Activated T-helper 1 cell treated with anti-CD3 and anti-CD28 coated beads, Interleukin-2, amount 50 U/mL, for 16 hours (primary cell): ENCODE measurements around the gene PSMD6.

ENCODE experiments used
- DNase-seq, 2 donors: peaks; one replicate each; pipeline ENCODE4 v3.0.0-alpha.2; 2020; ENCODE audit warnings: low read depth in 1 of 2, low spot score in 1 of 2

The PSMD6 gene

DNA sequence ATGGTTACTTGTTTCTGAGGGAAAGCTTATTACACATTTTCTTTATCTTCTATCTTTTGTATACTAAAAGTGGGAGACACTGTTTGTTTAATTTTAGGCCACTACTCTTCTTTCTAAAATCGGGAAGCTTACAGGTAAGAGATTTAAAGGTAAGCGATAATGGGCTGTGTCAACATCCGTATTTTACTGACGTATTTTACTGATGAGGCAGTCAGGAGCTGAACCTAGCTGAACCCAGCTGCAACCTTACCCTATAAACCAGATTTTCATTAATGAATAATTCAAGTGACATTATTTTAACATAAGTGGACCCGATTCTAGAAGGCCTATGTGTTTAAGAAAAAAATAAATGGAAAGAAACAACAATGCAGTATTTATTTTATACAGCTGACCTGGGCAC lies 13.1 kb downstream of the PSMD6 start:
- DNase-seq: no peak

DNA sequence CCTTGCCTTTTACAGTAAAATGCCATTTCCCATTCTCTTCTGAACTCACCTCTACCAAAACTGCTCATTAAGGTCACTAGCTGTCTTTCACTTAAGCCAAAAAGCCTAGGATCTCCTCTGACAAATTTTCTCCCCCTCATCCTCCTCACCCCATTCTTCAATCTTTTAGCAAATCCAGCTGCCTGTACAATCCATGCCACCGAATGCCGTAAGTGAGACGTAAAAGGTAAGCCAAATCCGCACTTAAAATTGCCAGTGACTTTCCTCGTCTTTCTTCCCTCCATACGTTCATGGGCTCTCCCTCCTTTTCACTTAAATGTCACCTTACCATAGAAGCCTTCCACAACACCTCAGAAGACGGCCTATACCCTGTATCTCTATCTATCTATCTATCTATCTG lies 13.8 kb downstream of the PSMD6 start:
- DNase-seq: no peak

DNA sequence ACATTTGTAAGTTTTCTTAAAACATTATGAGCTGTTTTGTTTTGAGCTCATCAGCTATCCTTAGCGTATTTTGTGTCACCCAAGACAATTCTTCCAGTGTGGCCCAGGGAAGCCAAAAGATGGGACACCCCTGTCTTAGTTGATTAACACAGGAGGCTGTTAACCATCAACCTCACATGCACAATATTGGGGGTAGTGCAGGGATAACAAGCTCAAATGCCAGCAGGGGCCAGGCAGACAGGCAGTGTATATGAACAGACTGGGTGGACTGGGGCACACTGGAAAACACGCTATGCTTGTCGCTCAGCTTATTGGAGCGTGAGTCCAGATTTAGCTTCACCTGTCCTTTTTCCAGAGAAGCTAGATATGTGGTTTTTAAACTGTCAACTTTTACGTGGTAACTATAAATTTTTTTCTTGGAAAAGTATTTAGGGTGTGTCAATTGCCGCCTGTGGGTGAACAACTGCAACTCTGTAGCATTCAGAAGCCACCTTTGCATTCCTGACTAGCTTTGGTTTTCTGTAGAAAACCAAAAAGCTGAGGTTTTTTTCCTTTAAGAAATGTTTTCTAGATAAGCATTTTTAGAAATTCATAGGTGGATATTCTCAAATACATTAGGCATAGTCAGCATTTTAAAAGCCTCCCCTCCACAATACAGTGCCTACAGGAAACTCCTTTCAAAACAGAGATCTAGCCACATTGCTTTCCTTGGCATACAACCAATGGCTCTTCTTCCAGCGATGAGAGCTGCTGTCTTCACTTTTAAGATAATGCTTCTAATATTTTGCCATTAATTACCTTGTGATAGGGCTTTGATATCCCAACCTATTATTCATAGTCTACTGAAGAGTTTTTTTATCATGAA lies 14.6 kb downstream of the PSMD6 start:
- DNase-seq: no peak

DNA sequence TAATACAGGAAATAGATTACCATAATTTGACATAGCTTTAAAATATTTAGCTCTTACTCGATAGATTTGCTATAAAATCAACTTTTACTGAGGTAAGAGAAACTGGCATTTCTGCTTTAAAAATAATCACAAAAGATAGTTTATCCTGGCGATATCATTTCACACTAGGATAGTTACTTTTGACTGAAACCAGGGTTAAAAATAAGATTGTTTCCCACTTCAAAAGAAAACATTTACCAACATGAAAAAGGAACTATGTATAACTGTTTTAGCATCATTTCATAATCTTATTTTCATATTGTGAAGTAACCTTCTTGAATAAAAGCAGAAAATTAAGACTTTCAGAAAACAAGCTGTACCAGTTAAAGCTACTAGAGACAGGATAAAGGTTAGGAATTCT lies 15.3 kb downstream of the PSMD6 start:
- no peak for DNase-seq

DNA sequence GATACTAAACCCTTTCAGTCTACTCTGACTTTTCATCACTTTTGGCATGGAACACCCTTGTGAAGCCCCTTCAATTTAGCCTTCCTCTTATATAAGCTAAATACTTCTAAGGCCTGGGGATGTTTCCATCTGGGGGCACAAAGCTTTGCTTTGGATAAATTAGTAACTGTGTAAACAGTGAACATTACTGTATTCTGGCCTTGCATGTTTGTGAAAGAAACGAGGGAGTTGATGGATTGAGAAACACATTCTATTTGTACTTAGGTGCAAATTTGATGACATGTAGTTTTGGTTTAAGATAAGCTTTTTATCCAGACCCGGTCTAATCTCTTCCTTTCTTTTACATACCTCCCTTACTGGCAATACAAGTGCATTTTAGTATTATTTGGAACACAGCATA lies 19.7 kb downstream of the PSMD6 start:
- DNase-seq: no peak

DNA sequence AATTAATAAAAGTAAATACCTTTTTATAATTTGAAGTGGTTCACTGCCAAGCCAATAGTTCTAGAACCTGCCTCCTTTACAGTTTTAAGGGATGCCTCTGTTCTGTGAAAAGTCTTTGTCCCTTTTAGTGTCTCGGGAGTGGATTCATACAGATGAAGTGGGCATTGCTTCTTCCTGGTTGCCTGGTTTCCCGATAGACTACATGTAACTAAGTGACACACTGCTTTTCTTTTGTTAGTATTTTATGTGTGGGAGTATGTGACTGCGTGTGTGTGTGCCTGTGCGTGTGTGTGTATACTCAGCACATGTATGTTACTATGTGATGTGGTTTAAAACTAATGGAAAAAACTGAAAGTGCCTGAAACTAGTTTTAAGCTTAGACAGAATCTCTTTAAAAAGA lies 21.1 kb downstream of the PSMD6 start:
- no peak for DNase-seq

DNA sequence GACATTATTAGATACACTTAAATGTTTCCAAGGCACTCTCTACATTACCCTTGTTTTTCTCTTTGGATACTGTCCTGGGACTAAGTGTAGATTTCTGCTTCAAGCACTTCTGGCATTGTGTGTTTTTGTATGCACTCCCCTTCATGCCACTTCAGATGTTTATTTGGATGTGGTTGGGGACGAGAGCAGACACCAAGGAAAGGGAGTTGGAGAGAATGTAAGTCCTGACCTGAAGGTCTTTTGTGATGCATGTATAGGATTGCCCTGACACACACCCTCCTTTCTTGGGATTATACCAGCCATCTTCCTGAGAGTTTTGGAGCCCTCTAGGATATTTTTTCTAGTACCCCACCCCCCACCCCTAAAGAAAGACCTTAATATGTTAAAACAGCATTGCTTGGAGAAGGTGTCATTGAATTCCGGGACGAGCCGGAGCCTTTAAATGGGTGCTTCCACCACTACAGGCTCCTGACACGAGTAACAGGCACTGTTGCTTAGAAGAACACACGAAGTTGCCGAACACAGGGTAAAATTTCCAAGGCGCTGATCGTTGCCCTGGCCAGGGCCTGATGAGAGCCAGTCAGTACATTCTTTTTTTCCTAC lies 22.7 kb downstream of the PSMD6 start:
- DNase-seq: no peak

DNA sequence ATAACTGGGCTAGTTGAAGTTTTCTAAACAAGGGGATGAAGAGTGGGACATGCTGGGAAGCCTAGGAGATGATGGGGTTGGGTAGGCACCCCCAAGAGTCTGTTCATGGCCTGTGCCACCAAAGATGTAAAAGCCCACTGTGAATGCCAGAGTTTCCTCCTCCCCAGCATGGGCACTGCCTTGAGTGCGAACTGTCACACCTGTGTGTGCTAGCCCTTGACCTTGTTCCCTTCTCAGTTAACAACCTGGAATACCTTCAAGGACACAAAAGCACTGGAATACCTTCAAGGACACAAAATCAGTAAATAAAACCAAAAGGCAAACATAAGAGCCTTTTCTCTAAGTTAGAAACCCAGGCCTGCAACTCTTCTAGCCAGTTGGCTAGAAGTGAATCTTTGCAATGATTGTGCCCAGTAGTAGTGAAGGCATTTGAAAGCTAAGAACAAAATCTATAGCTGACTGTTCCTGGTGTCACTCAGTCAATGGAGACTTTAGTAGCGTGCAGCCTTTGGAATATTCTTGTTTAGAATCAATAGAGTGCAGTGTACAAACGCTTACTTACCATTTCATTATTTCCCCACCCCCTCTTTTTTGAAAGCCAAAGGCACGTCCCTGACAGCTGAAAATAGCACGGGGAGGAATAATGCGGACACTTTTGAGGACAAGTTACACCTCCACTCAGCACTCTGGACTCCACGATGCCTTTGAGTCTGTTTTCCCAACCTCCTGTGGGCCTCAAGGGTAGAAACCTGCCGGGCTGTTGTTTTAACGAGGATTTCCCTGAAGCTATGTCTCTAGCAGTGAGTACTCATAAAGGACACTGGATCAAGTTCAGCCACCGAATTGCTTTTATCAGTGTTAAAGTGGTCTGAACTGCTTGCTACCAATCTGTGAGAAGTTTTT lies 24.2 kb downstream of the PSMD6 start:
- no peak for DNase-seq

DNA sequence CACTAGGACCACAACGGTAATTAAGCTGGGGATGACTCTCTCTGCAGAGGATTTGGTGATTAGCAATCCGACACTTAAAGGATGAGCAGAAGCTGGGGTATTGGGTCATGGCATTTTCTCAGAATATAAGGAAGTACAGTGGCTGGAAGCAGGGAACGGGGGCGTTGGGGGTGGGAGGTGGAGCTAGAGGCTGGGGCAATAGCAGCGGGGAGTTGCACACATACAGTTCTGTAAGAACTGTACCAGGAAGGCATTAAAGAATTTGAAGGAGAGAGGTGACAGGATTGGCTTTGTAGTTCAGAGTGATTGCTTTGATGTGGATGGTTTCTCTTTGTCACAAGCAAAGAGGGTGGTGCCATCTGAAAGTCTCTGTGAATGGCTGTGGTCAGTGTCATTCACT lies 28.2 kb downstream of the PSMD6 start:
- DNase-seq: no peak

DNA sequence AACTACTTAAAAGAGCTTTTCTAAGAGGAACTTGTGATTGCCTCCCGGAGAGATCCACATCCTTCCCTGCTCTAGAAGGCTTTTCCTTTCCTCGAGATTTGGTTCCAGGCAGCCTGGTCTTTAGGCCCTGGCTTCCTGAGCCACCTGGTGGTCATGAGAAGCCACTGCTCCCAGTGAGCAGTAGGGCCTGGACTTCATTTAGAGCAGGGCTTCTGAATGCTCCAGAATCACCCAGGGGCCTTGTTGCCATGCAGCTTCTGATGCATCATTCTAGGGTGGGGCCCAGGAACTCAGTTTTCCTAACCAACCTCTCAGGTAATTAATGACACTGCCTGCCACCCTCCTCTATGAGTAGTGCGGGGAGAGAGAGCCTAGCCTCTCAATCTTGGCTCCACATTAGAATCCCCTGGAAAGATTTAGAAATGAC lies 29.6 kb downstream of the PSMD6 start:
- DNase-seq: peak in 1 of 2 donors; percentile 24

DNA sequence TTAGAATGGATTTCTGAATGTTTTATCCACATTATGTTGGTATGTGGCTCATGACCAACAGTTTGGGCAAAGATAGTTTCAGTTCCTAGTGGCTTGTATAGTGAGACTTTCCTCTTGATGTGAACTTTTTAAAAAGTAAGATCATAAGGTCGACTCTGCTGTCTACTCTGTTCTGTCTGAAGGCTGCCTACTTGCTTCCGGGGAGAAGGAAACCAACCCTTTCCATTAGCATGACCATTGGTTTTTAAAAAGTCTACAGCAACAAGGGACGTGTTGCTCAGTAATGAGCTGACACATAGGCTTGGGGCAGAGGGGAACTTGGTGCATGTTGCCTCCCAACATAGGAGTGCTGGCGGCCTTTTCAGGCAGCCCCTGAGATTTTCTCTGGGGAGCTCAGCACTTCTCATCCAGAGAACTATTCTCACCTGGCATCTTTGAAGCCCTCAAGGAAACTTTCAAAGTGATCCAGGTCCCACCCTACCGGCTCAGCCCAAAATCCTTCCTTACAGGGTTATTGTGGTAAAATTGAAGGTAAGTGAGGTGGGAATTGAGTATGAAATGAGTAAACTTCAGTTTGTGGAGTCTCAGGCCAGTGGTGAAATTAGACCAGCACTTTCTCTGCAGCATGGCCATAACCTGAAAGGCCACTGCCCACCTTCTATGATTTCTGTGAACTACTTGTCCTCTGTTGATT lies 30.6 kb downstream of the PSMD6 start:
- DNase-seq: no peak

DNA sequence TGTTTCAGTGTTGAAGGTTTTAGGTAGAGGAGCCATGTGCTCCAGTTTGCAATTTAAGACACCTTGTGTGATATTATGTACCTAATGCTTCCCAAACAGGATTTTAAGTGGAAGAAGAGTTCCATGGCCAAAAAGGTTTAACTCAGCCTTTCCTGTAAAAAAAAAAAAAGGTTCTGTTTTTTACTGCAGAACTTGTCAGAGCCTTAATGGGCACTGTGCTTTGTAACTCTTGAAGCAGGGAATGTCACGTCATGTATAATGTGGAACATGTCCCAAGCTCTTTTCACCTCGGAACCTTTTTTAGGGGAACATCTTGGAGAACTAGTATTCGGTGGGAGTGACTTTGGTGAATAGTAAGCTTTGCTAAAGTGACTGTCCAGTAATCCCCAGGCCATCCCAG lies 31.6 kb downstream of the PSMD6 start:
- no peak for DNase-seq

DNA sequence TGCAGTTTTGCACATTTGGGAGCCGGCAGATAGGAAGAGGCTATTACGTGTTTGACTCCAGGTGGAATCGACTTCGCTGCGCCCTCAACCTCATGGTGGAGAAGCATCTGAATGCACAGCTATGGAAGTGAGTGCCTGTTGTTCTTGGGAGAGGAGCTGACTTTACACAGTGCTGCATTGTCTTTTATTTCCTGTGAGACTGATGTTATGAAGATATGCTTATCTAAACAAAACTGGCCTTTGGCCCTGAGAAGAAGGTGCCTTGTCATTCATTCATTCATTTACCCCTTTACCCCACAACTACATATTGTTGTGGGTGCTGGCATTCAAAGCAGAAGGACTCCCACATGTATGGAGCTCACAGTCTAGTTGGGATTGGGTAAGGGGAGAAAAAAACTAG lies 32.6 kb downstream of the PSMD6 start:
- DNase-seq: no peak

DNA sequence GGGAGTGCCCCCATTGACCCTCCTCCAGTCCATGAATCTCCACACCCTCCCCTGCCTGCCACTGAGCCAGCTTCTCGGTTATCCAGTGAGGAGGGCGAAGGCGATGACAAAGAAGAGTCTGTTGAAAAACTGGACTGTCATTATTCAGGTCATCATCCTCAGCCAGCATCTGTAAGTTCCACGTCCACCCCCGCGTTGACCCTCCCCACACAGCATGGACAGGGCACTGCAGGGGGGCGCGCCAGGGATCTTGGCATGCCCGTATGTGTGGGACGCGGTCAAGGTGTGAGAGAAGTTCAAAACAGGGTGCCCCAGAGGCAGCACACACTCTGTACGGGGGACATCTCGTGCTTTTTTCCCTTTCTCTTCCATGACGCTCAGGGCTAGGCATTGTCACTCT lies 33.1 kb downstream of the PSMD6 start:
- no peak for DNase-seq

DNA sequence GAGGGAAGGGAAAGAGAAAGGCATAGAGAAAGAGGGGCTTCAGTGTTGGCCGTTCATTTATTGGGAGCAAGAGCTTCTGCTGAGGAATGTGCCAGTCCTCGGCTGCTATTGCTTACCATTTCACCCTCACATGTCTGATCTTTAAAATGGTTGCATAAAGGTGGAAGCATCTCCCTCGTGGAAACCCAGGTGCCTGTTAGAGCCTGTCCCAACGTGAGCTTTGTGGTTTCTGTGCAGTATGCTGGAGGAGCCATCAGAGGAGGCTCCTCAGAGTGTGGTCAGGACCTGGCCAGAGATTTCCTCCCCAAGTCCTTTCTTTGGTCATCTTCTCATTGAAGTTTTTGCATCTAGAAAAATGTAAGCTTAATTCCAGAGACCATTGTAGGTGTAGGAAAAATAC lies 34.4 kb downstream of the PSMD6 start:
- no peak for DNase-seq

DNA sequence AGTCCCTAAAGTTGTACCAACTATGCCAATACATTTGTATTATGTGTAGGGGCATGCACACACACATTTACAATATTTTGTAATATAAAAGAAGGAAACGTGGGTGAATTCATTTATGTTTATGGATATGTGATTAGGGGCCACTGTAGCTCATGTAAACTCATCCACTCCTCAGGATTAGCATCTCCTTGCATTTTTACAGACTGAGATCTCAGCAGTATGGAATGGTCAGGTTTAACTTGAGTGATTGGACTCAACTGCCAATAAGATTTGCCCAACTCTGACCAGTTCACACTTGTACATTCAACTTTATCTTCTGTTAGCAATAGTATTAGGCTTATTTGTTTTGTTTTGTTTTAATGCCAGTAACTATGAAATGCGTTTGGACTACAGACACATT lies 36.5 kb downstream of the PSMD6 start:
- no peak for DNase-seq

DNA sequence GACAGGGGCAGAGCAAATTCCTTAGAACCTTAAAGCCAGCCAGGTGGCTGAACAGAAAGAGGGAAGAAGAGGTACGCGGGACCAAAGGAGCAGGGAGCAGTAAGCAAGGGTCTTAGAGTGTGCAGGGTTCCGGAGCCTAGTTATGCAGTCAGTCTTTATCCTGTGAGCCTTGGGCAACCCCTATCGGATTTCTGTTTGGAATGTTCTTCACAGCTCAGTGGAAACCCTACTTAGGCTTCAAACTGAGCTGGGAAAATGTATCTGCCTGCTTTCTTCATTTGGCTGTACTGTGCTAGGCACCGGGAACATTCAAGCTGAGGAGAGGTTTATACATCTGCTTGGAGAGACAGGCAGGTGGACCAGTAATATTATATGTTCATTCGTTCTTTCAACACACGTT lies 37.1 kb downstream of the PSMD6 start:
- no peak for DNase-seq

DNA sequence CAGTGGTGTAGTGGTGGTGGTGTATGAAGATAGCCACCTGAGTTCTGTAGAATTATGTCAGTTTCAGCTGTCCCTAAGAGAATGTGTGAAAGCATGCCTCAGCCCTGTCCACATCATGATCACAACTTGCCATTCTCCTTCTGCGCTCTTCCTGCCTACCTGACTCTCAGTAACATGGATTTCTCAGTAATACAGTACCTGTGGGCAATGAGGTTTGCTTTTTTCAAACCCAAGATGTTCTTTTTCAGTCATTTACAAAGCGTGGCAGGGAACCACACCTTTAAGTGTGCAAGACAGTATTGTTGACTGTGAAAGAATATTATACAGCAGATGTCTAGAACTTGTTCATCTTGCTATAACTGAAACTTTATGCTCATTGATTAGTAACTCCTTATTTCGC lies 38.9 kb downstream of the PSMD6 start:
- DNase-seq: no peak

DNA sequence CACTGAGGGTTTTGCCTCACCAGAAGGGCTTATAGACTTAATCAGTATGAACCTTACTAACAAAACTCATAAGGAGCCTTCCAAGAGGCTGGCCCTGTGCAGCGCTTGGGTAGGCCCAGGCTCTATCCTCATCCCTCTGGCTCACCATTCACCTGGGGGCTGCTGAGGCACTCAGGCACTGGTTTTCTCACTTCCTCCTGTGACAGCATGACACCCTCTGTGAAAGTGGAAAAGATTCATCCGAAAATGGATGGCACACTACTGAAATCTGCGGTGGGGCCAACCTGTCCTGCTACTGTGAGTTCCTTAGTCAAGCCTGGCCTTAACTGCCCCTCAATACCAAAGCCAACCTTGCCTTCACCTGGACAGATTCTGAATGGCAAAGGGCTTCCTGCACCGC lies 41.3 kb downstream of the PSMD6 start:
- DNase-seq: no peak

DNA sequence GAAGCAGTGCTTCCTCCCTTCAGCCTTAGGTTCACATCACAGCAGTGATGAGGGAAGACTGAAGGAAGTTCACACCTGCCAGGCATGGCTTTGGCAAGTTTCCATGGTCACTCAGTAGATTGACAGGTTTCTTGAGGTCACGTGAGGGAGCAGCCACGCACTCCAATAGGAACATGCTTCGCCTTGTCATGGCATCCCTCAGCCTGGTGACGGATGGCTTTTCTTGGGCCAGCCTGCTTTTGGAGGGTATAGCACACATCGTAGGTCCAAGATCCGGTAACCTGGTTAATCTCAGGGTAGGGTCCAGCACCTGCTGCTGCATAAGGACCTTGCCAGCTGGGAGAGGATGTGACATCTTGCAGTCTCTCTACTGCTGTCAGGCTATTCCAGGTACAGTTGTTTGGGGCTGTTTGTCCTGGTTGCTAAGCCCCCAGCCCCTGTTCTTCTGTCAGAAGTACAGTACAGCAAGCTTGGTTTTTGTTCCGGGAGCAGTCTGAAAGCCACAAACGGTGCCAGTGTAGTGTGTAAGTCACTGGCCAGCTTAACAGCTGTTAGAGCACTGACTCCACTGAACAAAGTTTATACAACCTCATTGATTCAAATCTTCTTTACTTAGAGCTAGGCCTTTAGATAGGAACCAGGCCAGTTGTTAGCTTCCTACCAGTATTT lies 42.3 kb downstream of the PSMD6 start:
- DNase-seq: no peak

DNA sequence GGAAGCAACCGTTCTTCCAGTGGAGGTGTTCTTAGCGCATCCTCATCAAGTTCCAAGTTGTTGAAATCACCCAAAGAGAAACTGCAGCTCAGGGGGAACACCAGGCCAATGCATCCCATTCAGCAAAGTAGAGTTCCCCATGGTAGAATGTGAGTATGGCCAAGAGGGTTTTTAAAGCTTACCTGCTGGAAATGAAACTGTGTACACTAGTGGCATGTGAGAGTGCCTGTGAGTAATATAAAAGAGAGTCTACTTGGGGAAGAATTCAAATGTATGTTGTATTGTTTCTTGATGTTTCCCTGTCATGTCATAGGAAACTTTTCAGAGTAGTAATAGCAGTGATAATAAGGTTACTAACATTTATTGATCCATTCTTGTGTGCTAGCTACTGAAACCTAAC lies 43.3 kb downstream of the PSMD6 start:
- DNase-seq: no peak
